ENCODE measurements around the gene HTR2C.

The HTR2C gene

GRCh38 chrX:114715096-114715495 is 131.2 kb downstream of the HTR2C start:
- Histone ChIP-seq H3K4me3 (ENCODE audit: low read depth in 1 of 2, low read length in 2 of 2) (no peak overlapping the region), H3K36me3 (ENCODE audit: control insufficient read depth in 1 of 2, insufficient read depth in 2 of 2, low read length in 2 of 2) (no peaks in the 10 kb centered on the region), H3K27ac (ENCODE audit: low read length) (no peak overlapping the region), H3K9me3 (ENCODE audit: control insufficient read depth in 1 of 2, low read length in 2 of 2) (no peaks in the 10 kb centered on the region), H3K27me3 (ENCODE audit: low read depth, low read length) (no peaks in the 10 kb centered on the region), H3K4me1 (ENCODE audit: control insufficient read depth in 1 of 2, insufficient read depth in 2 of 2, low read length in 2 of 2) (no peaks in the 10 kb centered on the region)

- Histone ChIP-seq H3K4me1 (ENCODE audit: control insufficient read depth in 1 of 2, insufficient read depth in 2 of 2, low read length in 2 of 2) (no peaks in the 10 kb centered on the region), H3K4me3 (ENCODE audit: low read depth in 1 of 2, low read length in 2 of 2) (no peak overlapping the region), H3K27ac (ENCODE audit: low read length) (no peak overlapping the region)
Observed at GRCh38 chrX:114717921-114718320, 134.0 kb downstream of the HTR2C start.

GRCh38 chrX:114766541-114766940 is 182.7 kb downstream of the HTR2C start:
- no peaks in the 10 kb centered on the region for H3K9me3 ChIP-seq (ENCODE audit: control insufficient read depth in 1 of 2, low read length in 2 of 2)
- H3K36me3 ChIP-seq (ENCODE audit: control insufficient read depth in 1 of 2, insufficient read depth in 2 of 2, low read length in 2 of 2): no peaks in the 10 kb centered on the region
- no peak overlapping the region for H3K4me3 ChIP-seq (ENCODE audit: low read depth in 1 of 2, low read length in 2 of 2)
- H3K4me1 ChIP-seq (ENCODE audit: control insufficient read depth in 1 of 2, insufficient read depth in 2 of 2, low read length in 2 of 2): no peaks in the 10 kb centered on the region
- H3K27ac ChIP-seq (ENCODE audit: low read length): no peak overlapping the region
- H3K27me3 ChIP-seq (ENCODE audit: low read depth, low read length): no peaks in the 10 kb centered on the region

More at GRCh38 chrX:114717921-114718320, 134.0 kb downstream of the HTR2C start:
- no peaks in the 10 kb centered on the region for H3K9me3 ChIP-seq (ENCODE audit: control insufficient read depth in 1 of 2, low read length in 2 of 2)
- no peaks in the 10 kb centered on the region for H3K36me3 ChIP-seq (ENCODE audit: control insufficient read depth in 1 of 2, insufficient read depth in 2 of 2, low read length in 2 of 2)
- H3K27me3 ChIP-seq (ENCODE audit: low read depth, low read length): no peaks in the 10 kb centered on the region

GRCh38 chrX:114774691-114775090 is 190.8 kb downstream of the HTR2C start:
- no peaks in the 10 kb centered on the region for H3K27me3 ChIP-seq (ENCODE audit: low read depth, low read length)

GRCh38 chrX:114782925-114783324 is 199.0 kb downstream of the HTR2C start:
- no peak overlapping the region for H3K27ac ChIP-seq (ENCODE audit: low read length)
- H3K36me3 ChIP-seq (ENCODE audit: control insufficient read depth in 1 of 2, insufficient read depth in 2 of 2, low read length in 2 of 2): no peaks in the 10 kb centered on the region
- no peak overlapping the region for H3K4me3 ChIP-seq (ENCODE audit: low read depth in 1 of 2, low read length in 2 of 2)
- no peaks in the 10 kb centered on the region for H3K4me1 ChIP-seq (ENCODE audit: control insufficient read depth in 1 of 2, insufficient read depth in 2 of 2, low read length in 2 of 2)
- H3K9me3 ChIP-seq (ENCODE audit: control insufficient read depth in 1 of 2, low read length in 2 of 2): no peaks in the 10 kb centered on the region
- no peaks in the 10 kb centered on the region for H3K27me3 ChIP-seq (ENCODE audit: low read depth, low read length)

More at GRCh38 chrX:114774691-114775090, 190.8 kb downstream of the HTR2C start:
- Histone ChIP-seq H3K36me3 (ENCODE audit: control insufficient read depth in 1 of 2, insufficient read depth in 2 of 2, low read length in 2 of 2) (no peaks in the 10 kb centered on the region), H3K4me1 (ENCODE audit: control insufficient read depth in 1 of 2, insufficient read depth in 2 of 2, low read length in 2 of 2) (no peaks in the 10 kb centered on the region), H3K9me3 (ENCODE audit: control insufficient read depth in 1 of 2, low read length in 2 of 2) (no peaks in the 10 kb centered on the region), H3K27ac (ENCODE audit: low read length) (no peak overlapping the region), H3K4me3 (ENCODE audit: low read depth in 1 of 2, low read length in 2 of 2) (no peak overlapping the region)

- H3K9me3 ChIP-seq (ENCODE audit: control insufficient read depth in 1 of 2, low read length in 2 of 2): no peaks in the 10 kb centered on the region
- H3K27ac ChIP-seq (ENCODE audit: low read length): no peak overlapping the region
Observed at GRCh38 chrX:114787061-114787460, 203.2 kb downstream of the HTR2C start.

GRCh38 chrX:114797494-114797893 is 213.6 kb downstream of the HTR2C start:
- no peaks in the 10 kb centered on the region for H3K4me1 ChIP-seq (ENCODE audit: control insufficient read depth in 1 of 2, insufficient read depth in 2 of 2, low read length in 2 of 2)
- no peaks in the 10 kb centered on the region for H3K36me3 ChIP-seq (ENCODE audit: control insufficient read depth in 1 of 2, insufficient read depth in 2 of 2, low read length in 2 of 2)
- no peak overlapping the region for H3K4me3 ChIP-seq (ENCODE audit: low read depth in 1 of 2, low read length in 2 of 2)
- no peak overlapping the region for H3K27ac ChIP-seq (ENCODE audit: low read length)
- H3K27me3 ChIP-seq (ENCODE audit: low read depth, low read length): no peaks in the 10 kb centered on the region
- H3K9me3 ChIP-seq (ENCODE audit: control insufficient read depth in 1 of 2, low read length in 2 of 2): no peaks in the 10 kb centered on the region

More at GRCh38 chrX:114787061-114787460, 203.2 kb downstream of the HTR2C start:
- no peaks in the 10 kb centered on the region for H3K36me3 ChIP-seq (ENCODE audit: control insufficient read depth in 1 of 2, insufficient read depth in 2 of 2, low read length in 2 of 2)
- H3K27me3 ChIP-seq (ENCODE audit: low read depth, low read length): no peaks in the 10 kb centered on the region
- no peak overlapping the region for H3K4me3 ChIP-seq (ENCODE audit: low read depth in 1 of 2, low read length in 2 of 2)
- no peaks in the 10 kb centered on the region for H3K4me1 ChIP-seq (ENCODE audit: control insufficient read depth in 1 of 2, insufficient read depth in 2 of 2, low read length in 2 of 2)

- no peaks in the 10 kb centered on the region for H3K9me3 ChIP-seq (ENCODE audit: control insufficient read depth in 1 of 2, low read length in 2 of 2)
- H3K36me3 ChIP-seq (ENCODE audit: control insufficient read depth in 1 of 2, insufficient read depth in 2 of 2, low read length in 2 of 2): no peaks in the 10 kb centered on the region
- no peaks in the 10 kb centered on the region for H3K27me3 ChIP-seq (ENCODE audit: low read depth, low read length)
- no peaks in the 10 kb centered on the region for H3K4me1 ChIP-seq (ENCODE audit: control insufficient read depth in 1 of 2, insufficient read depth in 2 of 2, low read length in 2 of 2)
- no peak overlapping the region for H3K4me3 ChIP-seq (ENCODE audit: low read depth in 1 of 2, low read length in 2 of 2)
- no peak overlapping the region for H3K27ac ChIP-seq (ENCODE audit: low read length)
Observed at GRCh38 chrX:114798907-114799306, 215.0 kb downstream of the HTR2C start.

GRCh38 chrX:114800719-114801118 is 216.8 kb downstream of the HTR2C start:
- Histone ChIP-seq H3K36me3 (ENCODE audit: control insufficient read depth in 1 of 2, insufficient read depth in 2 of 2, low read length in 2 of 2) (no peaks in the 10 kb centered on the region), H3K4me3 (ENCODE audit: low read depth in 1 of 2, low read length in 2 of 2) (no peak overlapping the region), H3K9me3 (ENCODE audit: control insufficient read depth in 1 of 2, low read length in 2 of 2) (no peaks in the 10 kb centered on the region), H3K27ac (ENCODE audit: low read length) (no peak overlapping the region), H3K4me1 (ENCODE audit: control insufficient read depth in 1 of 2, insufficient read depth in 2 of 2, low read length in 2 of 2) (no peaks in the 10 kb centered on the region), H3K27me3 (ENCODE audit: low read depth, low read length) (no peaks in the 10 kb centered on the region)

GRCh38 chrX:114819509-114819908 is 235.6 kb downstream of the HTR2C start:
- no peak overlapping the region for H3K4me3 ChIP-seq (ENCODE audit: low read depth in 1 of 2, low read length in 2 of 2)
- H3K4me1 ChIP-seq (ENCODE audit: control insufficient read depth in 1 of 2, insufficient read depth in 2 of 2, low read length in 2 of 2): no peaks in the 10 kb centered on the region
- no peaks in the 10 kb centered on the region for H3K36me3 ChIP-seq (ENCODE audit: control insufficient read depth in 1 of 2, insufficient read depth in 2 of 2, low read length in 2 of 2)
- H3K27me3 ChIP-seq (ENCODE audit: low read depth, low read length): no peaks in the 10 kb centered on the region
- H3K27ac ChIP-seq (ENCODE audit: low read length): no peak overlapping the region
- no peaks in the 10 kb centered on the region for H3K9me3 ChIP-seq (ENCODE audit: control insufficient read depth in 1 of 2, low read length in 2 of 2)

- Histone ChIP-seq H3K4me1 (ENCODE audit: control insufficient read depth in 1 of 2, insufficient read depth in 2 of 2, low read length in 2 of 2) (no peaks in the 10 kb centered on the region), H3K9me3 (ENCODE audit: control insufficient read depth in 1 of 2, low read length in 2 of 2) (peaks cover 0 to 2% of the 10 kb centered on the region in 2 donors), H3K27me3 (ENCODE audit: low read depth, low read length) (no peaks in the 10 kb centered on the region), H3K36me3 (ENCODE audit: control insufficient read depth in 1 of 2, insufficient read depth in 2 of 2, low read length in 2 of 2) (no peaks in the 10 kb centered on the region), H3K27ac (ENCODE audit: low read length) (no peak overlapping the region), H3K4me3 (ENCODE audit: low read depth in 1 of 2, low read length in 2 of 2) (no peak overlapping the region)
Observed at GRCh38 chrX:114841051-114841450, 257.2 kb downstream of the HTR2C start.

GRCh38 chrX:114842181-114842580 is 258.3 kb downstream of the HTR2C start:
- peaks cover 0 to 2% of the 10 kb centered on the region in 2 donors for H3K9me3 ChIP-seq (ENCODE audit: control insufficient read depth in 1 of 2, low read length in 2 of 2)
- H3K4me3 ChIP-seq (ENCODE audit: low read depth in 1 of 2, low read length in 2 of 2): no peak overlapping the region
- H3K27ac ChIP-seq (ENCODE audit: low read length): no peak overlapping the region
- H3K4me1 ChIP-seq (ENCODE audit: control insufficient read depth in 1 of 2, insufficient read depth in 2 of 2, low read length in 2 of 2): no peaks in the 10 kb centered on the region
- no peaks in the 10 kb centered on the region for H3K36me3 ChIP-seq (ENCODE audit: control insufficient read depth in 1 of 2, insufficient read depth in 2 of 2, low read length in 2 of 2)
- H3K27me3 ChIP-seq (ENCODE audit: low read depth, low read length): no peaks in the 10 kb centered on the region
